Measurements from ENCODE around the gene AGBL1. TPM values are rescaled to one million over a fixed set of nuclear protein-coding genes. Genes with fewer than 3 reads are reported as not detected.

AGBL1 gene
- total and polyA plus RNA-seq, 2 donors (not counting 3 experiments of a cell fraction or from before 2014, with no cell fraction given), result not detected

GRCh38 chr15:86590461-86590860, 510.8 kb downstream of the AGBL1 start:
- H3K4me2 ChIP-seq (ENCODE audit: insufficient read depth, low read length), result no peak overlapping the region
- H3K27ac ChIP-seq (ENCODE audit: insufficient read depth, low read depth, low read length), result no peak overlapping the region
- H3K9me1 ChIP-seq (replicated peaks; ENCODE audit: control insufficient read depth, extremely low read depth, insufficient read depth, low read length), result no peaks in the 10 kb centered on the region
- BruUV-seq (replicated peaks), result no TSS peak
- H3K36me3 ChIP-seq (ENCODE audit: control insufficient read depth in 2 of 2, extremely low read depth in 1 of 2, insufficient read depth in 2 of 2, low read length in 2 of 2), result no peaks in the 10 kb centered on the region
- dilution Hi-C loops (cut with MboI; ENCODE audit: extremely low pct_ligation_motif_present, low sequenced_read_pairs) (no loop called here), intact Hi-C loops (cut with micrococcal nuclease) (no loop called here)
- H3K9ac ChIP-seq (replicated peaks; ENCODE audit: extremely low read depth, insufficient read depth, low read length), result no peak overlapping the region
- H3K4me3 ChIP-seq (replicated peaks in 1 of 3; ENCODE audit: insufficient read depth in 1 of 3, low read depth in 1 of 3, low read length in 3 of 3), result no peak overlapping the region
- no peak overlapping the region for H2AFZ ChIP-seq (ENCODE audit: low read depth, low read length)
- TF ChIP-seq EZH2 (IDR thresholded peaks at IDR 0.05; ENCODE audit: borderline replicate concordance, low read depth, low read length, severe bottlenecking) (no peak), POLR2A (IDR thresholded peaks at IDR 0.05; ENCODE audit: low read depth, low read length) (no peak), MAX (IDR thresholded peaks at IDR 0.05; ENCODE audit: insufficient read depth, insufficient read length) (no peak), MYC (IDR thresholded peaks at IDR 0.05; ENCODE audit: low read depth, low read length) (no peak), FOS (IDR thresholded peaks at IDR 0.05; ENCODE audit: borderline replicate concordance, insufficient read depth, low read length) (no peak), JUN (IDR thresholded peaks at IDR 0.05; ENCODE audit: borderline replicate concordance, insufficient read depth, insufficient read length, low read depth) (no peak), CTCF (IDR thresholded peaks at IDR 0.05; ENCODE audit: extremely low read depth in 1 of 2, insufficient read depth in 1 of 2, low read depth in 1 of 2, low read length in 2 of 2) (no peak), GATA2 (IDR thresholded peaks at IDR 0.05; ENCODE audit: insufficient read depth, insufficient read length, low read depth, low read length) (no peak), POLR2AphosphoS5 (IDR thresholded peaks at IDR 0.05; ENCODE audit: insufficient read depth, low read depth, low read length) (no peak)
- no peaks in the 10 kb centered on the region for H3K79me2 ChIP-seq (ENCODE audit: control insufficient read depth, insufficient read depth, low read length)
- no peaks in the 10 kb centered on the region for H4K20me1 ChIP-seq (replicated peaks; ENCODE audit: control insufficient read depth, extremely low read depth, insufficient read depth, low read length)
- DNase-seq (ENCODE audit: low read depth, low spot score) (no peak), FAIRE-seq (no peak)
- no peaks in the 10 kb centered on the region for H3K4me1 ChIP-seq (ENCODE audit: control insufficient read depth, extremely low read depth, insufficient read depth, low read length)
- H3K9me3 ChIP-seq (replicated peaks; ENCODE audit: control insufficient read depth, insufficient read depth, low read length), result no peaks in the 10 kb centered on the region
- ChIA-PET CTCF (no interaction called here), POLR2A (no interaction called here)
- H3K27me3 ChIP-seq (ENCODE audit: control insufficient read depth in 2 of 2, insufficient read depth in 2 of 2, low read length in 2 of 2), result no peaks in the 10 kb centered on the region

Data from endothelial cell of umbilical vein (primary cell).